HepG2 (cell line): ENCODE measurements around the gene NUDT6. TPM values are rescaled to one million over a fixed set of nuclear protein-coding genes. Genes with fewer than 3 reads are reported as not detected.

Experiments
- ARID5B ChIP-seq: IDR thresholded peaks from 2 replicates; pipeline ENCODE4 v1.4.0; 2020; ENCODE audit warnings: mild to moderate bottlenecking, missing genetic modification reagents
- BORCS8-MEF2B ChIP-seq: sonication (generic); formaldehyde crosslinking; IDR thresholded peaks from 2 replicates; pipeline ENCODE4 v1.8.0; 2022; ENCODE audit warnings: mild to moderate bottlenecking, missing genetic modification reagents
- E2F1 ChIP-seq: sonication (generic); formaldehyde crosslinking; IDR thresholded peaks from 2 replicates; pipeline ENCODE4 v1.5.0; 2020; ENCODE audit warnings: missing genetic modification reagents
- FOXA3 ChIP-seq: IDR thresholded peaks from 2 replicates; pipeline ENCODE4 v1.6.1; 2016; ENCODE audit warnings: missing genetic modification reagents, missing compliant biosample characterization
- FOXK1 ChIP-seq: sonication (generic); formaldehyde crosslinking; IDR thresholded peaks from 2 replicates; pipeline ENCODE4 v1.4.0; 2020; ENCODE audit warnings: low read depth, missing genetic modification reagents, borderline replicate concordance
- HMGA1 ChIP-seq: sonication (generic); formaldehyde crosslinking; conservative IDR thresholded peaks from 2 replicates; pipeline ENCODE4 v1.4.0; 2020; ENCODE audit warnings: missing genetic modification reagents
- MIXL1 ChIP-seq: IDR thresholded peaks from 2 replicates; pipeline ENCODE4 v1.6.1; 2016
- PHF5A ChIP-seq: IDR thresholded peaks from one replicate; pipeline ENCODE4 v1.6.1; 2018; ENCODE audit warnings: low read depth, missing genetic modification reagents; ENCODE audit not compliant: unreplicated experiment
- PLSCR1 ChIP-seq: sonication (generic); formaldehyde crosslinking; IDR thresholded peaks from 2 replicates; pipeline ENCODE4 v1.5.0; 2020; ENCODE audit warnings: missing genetic modification reagents, mild to moderate bottlenecking, borderline replicate concordance
- RAD21 ChIP-seq: fragments of 450-650 bp; formaldehyde crosslinking; IDR thresholded peaks from 2 replicates; pipeline ENCODE4 v1.5.0; 2020; ENCODE audit warnings: mild to moderate bottlenecking
- RORA ChIP-seq: sonication (generic); formaldehyde crosslinking; IDR thresholded peaks from 2 replicates; pipeline ENCODE4 v1.5.0; 2020; ENCODE audit warnings: mild to moderate bottlenecking, missing genetic modification reagents, moderate library complexity
- SALL2 ChIP-seq: sonication (generic); formaldehyde crosslinking; IDR thresholded peaks from 2 replicates; pipeline ENCODE4 v1.8.1; 2023; ENCODE audit warnings: mild to moderate bottlenecking, missing genetic modification reagents, inconsistent platforms
- TFDP1 ChIP-seq: IDR thresholded peaks from 2 replicates; pipeline ENCODE4 v1.6.1; 2016; ENCODE audit warnings: missing compliant biosample characterization, missing genetic modification reagents, borderline replicate concordance
- TOE1 ChIP-seq: sonication (generic); formaldehyde crosslinking; IDR thresholded peaks from 2 replicates; pipeline ENCODE4 v1.4.0; 2020; ENCODE audit warnings: mild to moderate bottlenecking, missing genetic modification reagents
- U2AF1 ChIP-seq: fragments of 200-400 bp; formaldehyde crosslinking; optimal IDR thresholded peaks from 2 replicates; pipeline ENCODE3; 2017; ENCODE audit warnings: mild to moderate bottlenecking, low read depth, low read length
- ZBTB37 ChIP-seq: sonication (generic); formaldehyde crosslinking; IDR thresholded peaks from 2 replicates; pipeline ENCODE4 v1.4.0; 2020; ENCODE audit warnings: mild to moderate bottlenecking, missing genetic modification reagents
- ZNF230 ChIP-seq: sonication (generic); formaldehyde crosslinking; IDR thresholded peaks from 2 replicates; pipeline ENCODE4 v1.4.0; 2020; ENCODE audit warnings: mild to moderate bottlenecking, missing genetic modification reagents
- ZNF280B ChIP-seq: sonication (generic); formaldehyde crosslinking; IDR thresholded peaks from 2 replicates; pipeline ENCODE4 v1.5.0; 2020; ENCODE audit warnings: missing genetic modification reagents, mild to moderate bottlenecking, borderline replicate concordance
- ZNF329 ChIP-seq: sonication (generic); formaldehyde crosslinking; IDR thresholded peaks from 2 replicates; pipeline ENCODE4 v1.9.0; 2021; ENCODE audit warnings: low read depth, mild to moderate bottlenecking, missing genetic modification reagents
- ZNF350 ChIP-seq: sonication (generic); formaldehyde crosslinking; IDR thresholded peaks from 2 replicates; pipeline ENCODE4 v1.4.0; 2020; ENCODE audit warnings: mild to moderate bottlenecking, low read depth, missing genetic modification reagents, borderline replicate concordance
- polyA plus RNA-seq, 8 experiments: library from polyadenylated mRNA; depleted of rRNA in 3 of 8; stranded (reverse) in 7 of 8; unstranded in 1 of 8; fragments of >200 nt; fragmentation: Illumina TruSeq in 4 of 8; extraction: Trizol in 4 of 8; gene quantifications; 2 replicates each; pipeline versions ENCODE4 v1.2.1 to v1.2.3, GENCODE V29; 2011 to 2016; ENCODE audit warnings: low read depth in 4 of 8, missing spikeins in 1 of 8, mixed read lengths in 1 of 8; ENCODE audit not compliant: insufficient read depth in 1 of 8
- total RNA-seq, 5 experiments: library from RNA; depleted of rRNA; stranded (reverse); fragments of >200 nt; fragmentation: Illumina TruSeq; extraction: Trizol; gene quantifications; 2 replicates each; pipeline ENCODE4 v1.2.3, GENCODE V29; 2016; ENCODE audit warnings: low read depth in 1 of 5

Gene NUDT6
- total and polyA plus RNA-seq, 2 of the 13 experiments (the other 11 are each of a cell fraction or from before 2014, with no cell fraction given), result 4.8 to 8.3 TPM

- TF ChIP-seq ZBTB37 (CRISPR knock-in tag) (no peak), ZNF350 (CRISPR knock-in tag) (no peak), ARID5B (CRISPR knock-in tag) (0 out of 2 replicates have a peak, but pooled peaks have one; percentile 27), E2F1 (CRISPR knock-in tag) (no peak), PLSCR1 (CRISPR knock-in tag) (no peak), MIXL1 (CRISPR knock-in tag) (0 out of 2 replicates have a peak, but pooled peaks have one; percentile 41), BORCS8-MEF2B (no peak), FOXK1 (CRISPR knock-in tag) (0 out of 2 replicates have a peak, but pooled peaks have one; percentile 38), U2AF1 (no peak), HMGA1 (CRISPR knock-in tag) (no peak), RAD21 (CRISPR knock-in tag) (peak; percentile 52; the same call in 1 of the 2 replicates), ZNF230 (no peak), PHF5A (CRISPR knock-in tag) (no peak), SALL2 (CRISPR knock-in tag) (no peak), TFDP1 (CRISPR knock-in tag) (no peak), FOXA3 (CRISPR knock-in tag) (peak; percentile 57; the same call in 1 of the 2 replicates), ZNF329 (CRISPR knock-in tag) (no peak), TOE1 (CRISPR knock-in tag) (no peak), ZNF280B (CRISPR knock-in tag) (no peak), RORA (CRISPR knock-in tag) (no peak)
Measured at GRCh38 chr4:122914292-122914904, 8.0 kb downstream of the NUDT6 start (continued).
